OCI-LY7 (cell line): ENCODE results near the gene SLC8B1. TPM values are rescaled to one million over a fixed set of nuclear protein-coding genes. Genes with fewer than 3 reads are reported as not detected.

Experiments
- BruUV-seq: library from RNA; stranded (reverse); fragments of 400-500 nt; replicated peaks from 2 replicates; lab custom pipeline; 2021; lab: Mats Ljungman, UMichigan
- CTCF ChIA-PET: fragments of 300-600 bp; sonication (Branson Sonifier 250); formaldehyde crosslinking; loops from one replicate; lab custom pipeline; 2022; ENCODE audit warnings: antibody characterized with exemption; ENCODE audit not compliant: unreplicated experiment; lab: Charles Lee
- POLR2A ChIA-PET: fragments of 300-600 bp; sonication (Branson Sonifier 250); formaldehyde crosslinking; loops from one replicate; lab custom pipeline; 2022; ENCODE audit warnings: antibody characterized with exemption; lab: Charles Lee
- DNase-seq: peaks from one replicate; pipeline ENCODE4 v3.0.0-alpha.2; 2015; ENCODE audit warnings: low spot score
- H2AFZ ChIP-seq: fragments of 200-600 bp; sonication (generic), shearing (Covaris generic); 2 replicates; pipeline ENCODE4 v1.6.1; 2014; ENCODE audit warnings: mild to moderate bottlenecking, antibody characterized with exemption, low read length, moderate library complexity
- H3K27ac ChIP-seq: fragments of 200-600 bp; sonication (generic); 2 replicates; pipeline ENCODE4 v1.5.1; 2014; ENCODE audit warnings: mixed run types, low read depth, mild to moderate bottlenecking, moderate library complexity, low read length, inconsistent platforms; ENCODE audit not compliant: poor library complexity, severe bottlenecking
- H3K36me3 ChIP-seq: fragments of 200-600 bp; sonication (generic); 2 replicates; pipeline ENCODE4 v1.6.1; 2014; ENCODE audit warnings: mild to moderate bottlenecking, antibody characterized with exemption, low read length, moderate library complexity, mixed read lengths; ENCODE audit not compliant: insufficient read depth
- H3K4me1 ChIP-seq: fragments of 200-600 bp; sonication (generic); 2 replicates; pipeline ENCODE4 v1.5.1; 2014; ENCODE audit warnings: mild to moderate bottlenecking, low read length; ENCODE audit not compliant: insufficient read depth, poor library complexity, severe bottlenecking
- H3K4me2 ChIP-seq: fragments of 200-600 bp; sonication (generic); 2 replicates; pipeline ENCODE4 v1.6.1; 2014; ENCODE audit warnings: mild to moderate bottlenecking, low read length
- H3K4me3 ChIP-seq: fragments of 200-600 bp; sonication (generic); 2 replicates; pipeline ENCODE4 v1.5.1; 2014; ENCODE audit warnings: mild to moderate bottlenecking, low read depth, low read length; ENCODE audit not compliant: poor library complexity, severe bottlenecking
- H3K79me2 ChIP-seq: fragments of 200-600 bp; sonication (generic); 2 replicates; pipeline ENCODE4 v1.6.1; 2016; ENCODE audit warnings: low read depth, mild to moderate bottlenecking, low read length, moderate library complexity, mixed read lengths; ENCODE audit not compliant: insufficient read depth
- H3K9me2 ChIP-seq: fragments of 200-600 bp; sonication (generic); 2 replicates; pipeline ENCODE4 v1.6.1; 2016; ENCODE audit warnings: mild to moderate bottlenecking, low read length, mixed read lengths; ENCODE audit not compliant: insufficient read depth
- H3K9me3 ChIP-seq: fragments of 200-600 bp; sonication (generic); 2 replicates; pipeline ENCODE4 v1.6.1; 2014; ENCODE audit warnings: mild to moderate bottlenecking, mixed run types, low read length, mixed read lengths
- H4K20me1 ChIP-seq: fragments of 200-600 bp; sonication (generic); 2 replicates; pipeline ENCODE4 v1.6.1; 2014; ENCODE audit warnings: mild to moderate bottlenecking, antibody characterized with exemption, low read length, moderate library complexity, mixed read lengths; ENCODE audit not compliant: insufficient read depth
- CTCF ChIP-seq: fragments of 200-600 bp; sonication (generic); conservative IDR thresholded peaks from 2 replicates; pipeline ENCODE4 v1.5.1; 2014; ENCODE audit warnings: mild to moderate bottlenecking, antibody characterized with exemption, low read length, moderate library complexity, mixed read lengths
- EZH2phosphoT487 ChIP-seq: fragments of 200-600 bp; sonication (generic); IDR thresholded peaks from 2 replicates; pipeline ENCODE4 v1.6.1; 2018; ENCODE audit warnings: low read depth, borderline replicate concordance, mild to moderate bottlenecking, mixed run types, antibody characterized with exemption, low read length, moderate library complexity, mixed read lengths
- intact Hi-C: fragments of 100-400 bp; cut with micrococcal nuclease; formaldehyde crosslinking; loops from one replicate; pipeline ENCODE4 v1.10.0; 2022; ENCODE audit not compliant: unreplicated experiment
- total RNA-seq, 2 experiments: library from RNA; depleted of rRNA in 1 of 2; stranded (reverse); fragments of >200 nt in 1 of 2; shearing (Covaris generic) in 1 of 2; gene quantifications; 2 replicates each; pipeline ENCODE4 v1.2.3, GENCODE V29; 2014 to 2022

Gene SLC8B1
- total RNA-seq, 2 experiments from 2014 or later, result 47.1 to 57.2 TPM

GRCh38 chr12:113359939-113360748 lies 25.2 kb upstream of the SLC8B1 start:
- Histone ChIP-seq H3K4me1 (peaks cover 19% of the 10 kb centered on the region), H3K9me3 (no peaks in the 10 kb centered on the region), H3K79me2 (no peaks in the 10 kb centered on the region), H2AFZ (no peak overlapping the region), H3K4me2 (peak overlapping the region; percentile 97), H3K4me3 (peak overlapping the region; percentile 95), H3K27ac (no peak overlapping the region), H4K20me1 (0 out of 2 replicates have a peak, but pooled peaks cover 10% of the 10 kb centered on the region), H3K36me3 (no peaks in the 10 kb centered on the region), H3K9me2 (no peaks in the 10 kb centered on the region)
- CTCF ChIA-PET, result no interaction called here
- DNase-seq, result no peak
- intact Hi-C loops, result loop anchor here (2.0 kb wide), 1 partner anchor 47 kb away; no protein-coding TSS in a partner anchor
- TF ChIP-seq CTCF (peak; percentile 55), EZH2phosphoT487 (no peak)
- POLR2A ChIA-PET, result interaction anchor here (0.6 kb wide), 1 partner anchor 33 kb away, joined by 9 read pairs; no protein-coding TSS in a partner anchor
- BruUV-seq, result no TSS peak

GRCh38 chr12:113359133-113359938 lies 24.4 kb upstream of the SLC8B1 start:
- H3K4me2 ChIP-seq, result peak overlapping the region; percentile 97
- no TSS peak for BruUV-seq
- intact Hi-C loops, result loop anchor here (2.0 kb wide), 1 partner anchor 47 kb away; no protein-coding TSS in a partner anchor

More at GRCh38 chr12:113359133-113359938, 24.4 kb upstream of the SLC8B1 start:
- Histone ChIP-seq H3K4me3 (peak overlapping the region; percentile 95), H3K9me3 (no peaks in the 10 kb centered on the region), H4K20me1 (0 out of 2 replicates have a peak, but pooled peaks cover 10% of the 10 kb centered on the region), H3K36me3 (no peaks in the 10 kb centered on the region), H3K27ac (no peak overlapping the region), H3K9me2 (no peaks in the 10 kb centered on the region), H3K79me2 (no peaks in the 10 kb centered on the region), H3K4me1 (peaks cover 19% of the 10 kb centered on the region), H2AFZ (no peak overlapping the region; the same call in 1 of the 2 replicates)
- TF ChIP-seq EZH2phosphoT487 (no peak), CTCF (no peak)
- no peak for DNase-seq
- ChIA-PET CTCF (no interaction called here), POLR2A (interaction anchor here (0.6 kb wide), 2 partner anchors 32 to 94 kb away, joined by 3 to 9 read pairs; no protein-coding TSS in a partner anchor)
